Effector CD4-positive, alpha-beta T cell (primary cell): ENCODE data around the gene DNAAF1.
A peak's percentile ranks its signal among the peaks of the same experiment; 100 is the strongest.
"Not testable (repeated sequence)": the region's sequence is repeated elsewhere in the genome, so short reads cannot be mapped to it uniquely, and the experiment has no call there.

ENCODE experiments used
- DNase-seq: peaks from one replicate; pipeline ENCODE4 v3.0.0-alpha.2; 2020

The DNAAF1 gene

DNA sequence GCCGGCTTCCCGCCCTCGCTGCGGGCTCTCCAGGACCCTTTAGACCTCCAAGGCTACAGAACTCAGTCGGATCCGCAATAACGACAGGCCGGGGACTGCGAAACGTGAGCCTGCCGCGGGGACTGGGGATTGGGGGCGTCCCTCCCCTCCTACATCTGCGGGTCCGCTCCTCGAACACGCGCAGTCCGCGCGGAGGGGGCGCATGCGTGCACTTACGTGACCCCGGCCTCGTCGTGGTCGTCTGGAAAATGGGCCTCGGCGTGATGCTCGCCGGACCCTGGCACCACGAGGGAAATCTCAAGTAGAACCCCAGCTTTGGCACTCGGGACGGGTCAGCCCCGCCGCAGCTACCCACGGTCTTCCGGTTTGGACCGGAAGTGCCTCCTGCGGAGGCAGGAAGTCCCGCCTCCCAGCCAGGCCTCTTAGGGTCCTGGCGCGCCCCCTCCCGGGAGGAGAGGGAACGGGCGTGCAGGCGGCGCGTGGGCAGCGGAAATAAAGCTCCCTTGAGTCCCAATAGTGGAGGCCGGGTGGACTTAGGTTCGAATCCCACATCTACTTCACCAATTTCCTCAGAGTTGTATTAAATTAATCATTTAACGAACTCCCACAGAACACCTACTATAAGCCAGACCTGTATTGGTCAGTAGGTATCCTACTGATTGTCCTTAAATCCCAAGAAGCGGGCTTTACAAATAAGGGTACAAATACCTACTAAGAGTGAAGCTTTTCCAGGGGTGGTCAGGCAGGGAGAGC is 41.8 kb downstream of the DNAAF1 start, which contains the start of gene TAF1C:
Gene TAF1C, minus strand, starts transcription at position 373 of the 753 bp plus-strand sequence. CDS start 2,069 bp downstream, outside the sequence.
- peak; percentile 82 for DNase-seq

DNA sequence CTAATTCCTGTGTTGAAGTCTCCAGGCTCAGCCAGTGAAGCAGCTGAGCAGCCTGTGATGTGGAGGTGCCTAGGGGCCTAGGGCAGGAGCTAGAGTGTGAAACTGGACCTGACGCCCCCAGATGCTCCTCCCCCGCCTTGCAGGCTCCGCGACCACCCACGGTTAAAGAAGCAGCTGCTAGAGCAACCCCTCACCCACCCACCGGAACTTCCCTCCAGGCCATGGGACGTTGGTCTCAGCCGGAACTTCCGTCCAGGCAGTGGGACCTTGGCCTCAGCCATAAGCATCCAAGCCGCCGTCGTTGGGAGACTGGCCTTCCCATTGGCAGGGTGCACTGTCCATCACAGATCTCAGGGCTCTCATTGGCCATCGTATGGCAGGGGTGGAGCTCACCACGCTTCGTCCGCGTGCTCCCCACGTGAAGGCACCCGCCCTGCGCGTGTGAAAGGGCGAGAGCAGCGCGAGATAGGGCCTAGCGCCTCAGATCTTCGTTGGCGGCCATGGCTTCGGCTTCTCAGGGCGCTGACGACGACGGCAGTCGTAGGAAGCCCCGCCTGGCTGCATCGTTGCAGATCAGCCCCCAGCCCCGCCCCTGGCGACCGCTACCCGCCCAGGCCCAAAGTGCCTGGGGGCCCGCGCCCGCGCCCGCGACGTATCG is 45.8 kb downstream of the DNAAF1 start, which contains the start of gene ADAD2:
Gene ADAD2, plus strand, starts transcription at position 427 of the 658 bp plus-strand sequence. Its CDS starts 74 bp downstream, at position 501.
- DNase-seq = no peak

DNA sequence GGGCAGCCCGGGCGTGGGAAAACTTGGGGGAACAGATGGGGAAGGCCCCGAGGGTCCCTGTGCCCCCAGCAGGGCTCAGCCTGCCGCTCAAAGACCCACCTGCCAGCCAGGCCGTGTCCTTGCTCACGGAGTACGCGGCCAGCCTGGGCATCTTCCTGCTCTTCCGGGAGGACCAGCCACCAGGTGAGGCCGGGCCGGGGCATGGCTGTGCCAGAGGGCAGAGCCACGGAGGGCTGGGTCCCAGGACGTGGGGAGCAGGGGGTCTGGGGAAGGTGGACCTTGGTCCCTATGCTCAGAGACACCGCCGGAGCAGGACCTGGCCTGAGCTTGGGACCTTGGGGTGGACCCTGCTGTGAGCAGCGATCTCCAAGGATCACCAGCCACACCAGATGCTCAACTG is 46.4 kb downstream of the DNAAF1 start:
- no peak for DNase-seq

DNA sequence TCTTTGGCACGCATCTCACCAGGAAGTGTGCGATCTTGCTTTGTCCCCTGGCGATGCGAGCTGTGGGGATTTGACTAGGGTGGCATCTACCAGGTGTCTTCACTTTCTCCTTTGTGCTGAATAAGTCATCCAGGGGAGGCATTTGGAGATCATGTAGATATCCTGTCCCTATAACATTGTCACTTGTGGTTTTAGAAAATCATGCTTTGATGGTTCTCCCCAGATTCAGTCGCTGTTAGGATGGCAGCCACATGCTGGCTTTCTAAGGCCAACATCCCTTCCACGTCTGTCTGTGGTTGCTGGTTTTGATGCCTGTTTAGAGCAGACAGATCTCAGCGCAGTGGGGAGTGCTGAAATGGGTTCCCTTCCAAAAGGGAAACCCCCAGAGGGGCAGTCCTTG is 48.4 kb downstream of the DNAAF1 start:
- no peak for DNase-seq

DNA sequence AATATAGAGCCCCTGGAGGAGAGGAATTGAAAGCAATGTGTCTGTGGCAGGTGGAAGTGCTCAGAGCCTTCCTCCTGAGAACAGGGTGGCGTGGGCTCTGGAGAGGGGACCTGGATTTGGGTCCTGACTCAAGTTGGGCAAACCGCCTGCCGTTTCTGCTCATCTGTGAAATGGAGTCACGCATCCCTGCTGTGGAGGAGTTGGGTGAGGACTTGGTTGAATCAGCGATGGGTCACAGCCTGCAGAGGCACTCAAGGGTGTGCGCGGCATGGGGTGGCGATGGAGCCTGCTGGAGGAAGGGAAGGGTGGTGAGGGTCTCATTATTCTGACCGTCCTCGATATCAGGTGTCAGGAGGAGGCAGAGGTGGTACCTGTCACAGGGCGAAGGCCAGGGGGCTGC is 48.9 kb downstream of the DNAAF1 start:
- no peak for DNase-seq

DNA sequence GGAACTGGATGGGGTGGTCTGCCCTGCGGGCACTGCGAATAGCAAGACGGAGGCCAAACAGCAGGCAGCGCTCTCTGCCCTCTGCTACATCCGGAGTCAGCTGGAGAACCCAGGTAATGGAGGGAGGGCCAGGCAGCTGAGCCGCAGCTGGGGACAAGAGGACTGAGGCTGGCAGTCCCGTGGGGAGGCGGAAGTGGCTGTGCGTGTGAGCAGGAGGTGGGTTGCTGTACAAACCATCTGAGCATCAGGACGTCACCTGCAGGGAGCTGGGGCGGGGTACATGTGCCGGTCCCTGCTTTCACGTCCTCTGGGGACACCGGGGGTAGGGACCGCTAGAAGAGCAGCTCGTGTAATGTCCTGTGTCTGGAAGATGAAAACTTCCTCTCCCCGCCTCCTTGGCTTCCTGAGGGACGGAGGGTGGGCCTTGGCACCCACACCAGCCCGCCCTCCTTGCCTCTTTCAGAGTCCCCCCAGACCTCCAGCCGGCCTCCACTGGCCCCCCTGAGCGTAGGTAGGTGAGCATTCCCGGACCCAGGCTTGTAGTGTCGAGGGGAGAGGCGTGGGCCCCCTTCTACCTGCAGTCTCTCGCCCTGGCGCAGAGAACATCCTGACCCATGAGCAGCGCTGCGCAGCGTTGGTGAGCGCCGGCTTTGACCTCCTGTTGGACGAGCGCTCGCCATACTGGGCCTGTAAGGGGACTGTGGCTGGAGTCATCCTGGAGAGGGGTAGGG is 49.5 kb downstream of the DNAAF1 start:
- no peak for DNase-seq

DNA sequence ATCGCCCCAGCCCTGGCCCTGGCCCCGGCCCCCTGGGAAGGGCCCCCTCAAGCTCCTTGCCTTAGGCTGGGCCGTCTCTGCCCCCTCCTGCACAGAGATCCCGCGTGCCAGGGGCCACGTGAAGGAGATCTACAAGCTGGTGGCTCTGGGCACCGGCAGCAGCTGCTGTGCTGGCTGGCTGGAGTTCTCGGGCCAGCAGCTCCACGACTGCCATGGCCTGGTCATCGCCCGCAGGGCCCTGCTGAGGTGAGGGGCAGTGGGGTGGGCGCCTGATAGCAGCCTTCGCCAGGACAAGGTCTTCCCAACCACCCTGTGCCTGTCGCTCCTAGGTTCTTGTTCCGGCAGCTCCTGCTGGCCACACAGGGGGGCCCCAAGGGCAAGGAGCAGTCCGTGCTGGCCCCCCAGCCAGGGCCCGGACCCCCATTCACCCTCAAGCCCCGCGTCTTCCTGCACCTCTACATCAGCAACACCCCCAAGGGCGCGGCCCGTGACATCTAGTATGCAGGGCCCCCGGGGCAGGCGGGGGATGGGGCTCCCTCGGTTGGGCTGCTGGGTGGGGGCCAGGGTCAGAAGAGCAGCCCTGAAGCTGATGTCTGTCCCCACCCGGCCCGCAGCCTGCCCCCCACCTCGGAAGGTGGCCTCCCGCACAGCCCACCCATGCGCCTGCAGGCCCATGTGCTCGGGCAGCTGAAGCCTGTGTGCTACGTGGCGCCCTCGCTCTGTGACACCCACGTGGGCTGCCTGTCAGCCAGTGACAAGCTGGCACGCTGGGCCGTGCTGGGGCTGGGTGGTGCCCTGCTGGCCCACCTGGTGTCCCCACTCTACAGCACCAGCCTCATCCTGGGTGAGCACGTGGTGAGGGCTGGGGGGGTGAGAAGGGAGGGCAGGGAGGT is 50.3 kb downstream of the DNAAF1 start:
- no peak for DNase-seq

DNA sequence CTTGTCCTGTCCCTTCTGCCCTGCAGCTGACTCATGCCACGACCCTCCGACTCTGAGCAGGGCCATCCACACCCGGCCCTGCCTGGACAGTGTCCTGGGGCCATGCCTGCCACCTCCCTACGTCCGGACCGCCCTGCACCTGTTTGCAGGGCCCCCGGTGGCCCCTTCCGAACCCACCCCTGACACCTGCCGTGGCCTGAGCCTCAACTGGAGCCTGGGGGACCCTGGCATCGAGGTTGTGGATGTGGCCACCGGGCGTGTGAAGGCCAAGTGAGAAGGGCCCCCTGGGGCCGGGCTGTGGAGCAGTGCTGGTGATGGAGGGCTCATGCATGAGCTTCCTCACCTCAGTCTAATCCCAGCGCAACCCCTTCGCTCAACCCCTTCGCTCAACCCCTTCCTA is 51.0 kb downstream of the DNAAF1 start:
- no peak for DNase-seq

DNA sequence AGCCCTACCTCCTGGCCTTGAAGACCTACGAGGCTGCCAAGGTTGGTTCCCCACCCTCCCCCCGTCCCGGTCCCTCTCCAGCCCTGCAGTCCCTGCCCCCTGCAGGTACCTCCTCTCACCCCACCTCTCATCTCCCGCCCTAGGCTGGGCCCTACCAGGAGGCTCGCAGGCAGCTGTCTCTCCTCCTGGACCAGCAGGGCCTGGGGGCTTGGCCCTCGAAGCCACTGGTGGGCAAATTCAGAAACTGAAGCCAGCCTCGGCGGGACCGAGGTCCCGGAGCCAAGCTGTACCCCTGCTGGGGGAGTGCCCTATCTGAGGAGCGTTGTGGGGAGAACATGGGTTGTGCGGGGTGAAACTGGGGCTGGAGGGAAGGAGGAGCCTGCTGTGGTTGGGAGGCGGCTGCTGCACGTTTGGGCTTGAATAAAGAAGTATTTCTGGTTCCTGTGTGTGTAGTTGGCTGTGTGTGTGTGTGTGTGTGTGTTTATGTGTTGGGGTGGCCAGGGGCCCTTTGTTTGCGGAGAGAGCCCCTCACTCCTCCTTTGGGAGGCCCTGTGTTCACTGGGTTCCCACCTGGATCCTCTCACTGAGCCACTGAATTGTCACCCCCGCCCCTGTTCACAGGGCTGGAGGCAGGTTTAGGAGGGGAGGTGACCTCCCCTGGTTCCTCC is 51.8 kb downstream of the DNAAF1 start:
- DNase-seq = no peak

DNA sequence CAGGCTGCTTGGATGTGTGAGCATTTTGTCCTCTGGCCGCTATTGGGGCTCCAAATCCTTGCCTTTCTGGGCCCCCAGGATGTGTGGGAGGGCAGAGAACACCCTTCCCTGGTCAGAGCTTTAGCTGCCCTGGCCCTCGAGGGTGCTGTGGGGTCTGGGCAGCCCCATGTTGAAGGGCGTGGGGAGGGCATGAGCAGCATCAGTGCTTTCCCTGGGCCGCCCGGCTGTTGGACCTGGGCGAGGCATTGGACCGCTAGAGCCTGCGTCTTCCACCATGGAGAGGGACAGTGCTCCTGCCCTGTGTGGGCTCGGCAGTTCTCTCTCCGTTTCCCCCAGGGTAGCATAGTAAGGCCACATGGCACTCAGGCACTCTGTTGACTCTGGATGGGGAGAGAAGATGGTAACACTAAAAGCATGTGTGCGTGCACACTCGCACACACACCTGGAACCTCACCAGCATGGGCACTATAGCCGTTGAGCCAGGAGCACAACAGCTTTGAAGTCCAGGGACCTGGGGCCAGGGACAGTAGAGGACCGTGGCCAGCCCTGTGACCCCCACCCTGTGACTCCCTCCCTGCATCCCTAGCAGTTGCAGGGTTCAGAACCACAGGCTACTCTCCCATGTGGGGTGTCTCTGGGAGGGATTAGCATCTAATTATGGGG is 52.5 kb downstream of the DNAAF1 start:
- no peak for DNase-seq

DNA sequence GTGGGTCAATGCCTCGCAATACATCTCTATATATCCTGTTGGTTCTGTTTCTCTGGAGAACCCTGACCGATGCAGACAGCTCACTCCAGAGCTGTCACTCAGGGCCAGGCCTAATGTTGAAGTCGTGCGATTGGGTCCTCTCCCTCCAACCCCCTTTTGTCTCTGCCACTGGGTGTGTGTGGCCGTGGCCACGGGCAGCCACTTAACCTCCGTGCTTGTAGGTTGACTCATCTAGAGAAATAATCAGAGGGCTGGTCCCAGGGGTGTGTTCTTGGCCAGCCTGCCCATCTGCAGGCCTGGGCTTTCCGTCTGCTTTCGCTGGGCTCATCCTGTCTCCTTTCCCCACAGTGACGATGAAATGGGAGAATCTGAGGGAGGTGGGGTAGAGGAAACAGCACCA is 53.3 kb downstream of the DNAAF1 start:
- DNase-seq = no peak

DNA sequence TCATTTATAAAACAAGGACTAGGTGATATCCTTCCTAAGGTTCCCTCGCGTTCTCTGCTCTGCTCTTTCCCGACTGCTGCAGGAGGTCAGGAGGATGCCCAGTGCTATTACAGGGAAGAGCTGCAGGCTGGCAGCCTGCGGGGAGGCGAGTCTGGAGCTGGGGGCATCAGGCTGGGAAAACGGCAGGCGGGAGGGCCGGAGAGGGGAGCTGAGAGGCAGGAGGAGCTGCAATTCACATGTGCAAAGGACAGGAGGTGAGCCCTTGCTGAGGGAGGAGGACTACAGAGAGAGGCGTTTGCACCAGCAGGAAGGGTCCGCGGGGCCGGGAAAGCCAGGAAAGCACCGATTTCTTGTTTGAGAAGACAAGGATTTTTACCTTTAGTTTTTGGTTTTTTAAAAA is 54.0 kb downstream of the DNAAF1 start:
- DNase-seq = no peak

DNA sequence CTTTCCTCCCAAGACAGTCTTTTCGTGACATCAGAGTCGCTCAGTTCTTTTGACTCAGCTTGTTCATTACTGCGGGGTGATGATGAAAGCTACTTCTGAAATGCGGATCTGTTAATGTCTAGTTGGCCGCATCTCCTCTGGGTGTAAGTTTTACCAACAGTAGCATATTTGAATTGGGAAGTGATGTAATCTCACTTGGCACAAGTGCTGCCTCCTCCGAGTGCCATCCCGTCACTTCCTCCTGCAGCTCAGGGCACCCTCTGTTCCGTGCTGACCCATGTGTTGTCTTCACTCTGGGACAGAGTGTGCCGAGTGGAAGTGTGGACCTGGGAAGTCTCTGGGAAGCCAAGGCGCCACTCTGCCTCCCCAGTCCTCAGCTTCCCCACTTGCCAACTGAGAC is 54.8 kb downstream of the DNAAF1 start:
- DNase-seq = no peak

DNA sequence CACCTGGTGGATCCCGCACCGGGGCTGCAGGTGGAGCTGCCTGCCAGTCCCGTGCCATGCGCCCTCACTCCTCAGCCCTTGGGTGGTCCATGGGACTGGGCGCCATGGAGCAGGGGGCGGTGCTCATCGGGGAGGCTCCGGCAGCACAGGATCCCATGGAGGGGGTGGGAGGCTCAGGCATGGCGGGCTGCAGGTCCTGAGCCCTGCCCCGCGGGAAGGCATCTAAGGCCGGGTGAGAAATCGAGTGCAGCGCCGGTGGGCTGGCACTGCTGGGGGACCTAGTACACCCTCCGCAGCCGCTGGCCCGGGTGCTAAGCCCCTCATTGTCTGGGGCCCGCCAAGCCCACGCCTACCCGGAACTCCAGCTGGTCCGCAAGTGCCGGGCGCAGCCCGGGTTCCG is 59.4 kb downstream of the DNAAF1 start:
- not testable (repeated sequence) for DNase-seq

DNA sequence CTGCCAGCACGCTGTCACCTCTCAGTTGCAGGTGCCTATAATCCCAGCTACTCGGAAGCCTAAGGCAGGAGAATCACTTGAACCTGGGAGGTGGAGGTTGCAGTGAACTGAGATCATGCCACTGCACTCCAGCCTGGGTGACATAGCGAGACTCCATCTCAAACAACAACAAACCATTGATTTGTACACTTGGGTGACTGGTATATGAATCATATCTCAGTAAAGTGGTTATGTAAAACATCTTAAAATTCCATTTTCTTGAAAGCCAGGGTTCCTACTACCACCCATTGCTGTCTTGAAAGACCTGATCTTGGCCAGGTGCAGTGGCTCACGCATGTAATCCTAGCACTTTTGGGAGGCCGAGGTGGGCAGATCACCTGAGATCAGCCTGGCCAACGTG is 60.0 kb downstream of the DNAAF1 start:
- DNase-seq = not testable (repeated sequence)

DNA sequence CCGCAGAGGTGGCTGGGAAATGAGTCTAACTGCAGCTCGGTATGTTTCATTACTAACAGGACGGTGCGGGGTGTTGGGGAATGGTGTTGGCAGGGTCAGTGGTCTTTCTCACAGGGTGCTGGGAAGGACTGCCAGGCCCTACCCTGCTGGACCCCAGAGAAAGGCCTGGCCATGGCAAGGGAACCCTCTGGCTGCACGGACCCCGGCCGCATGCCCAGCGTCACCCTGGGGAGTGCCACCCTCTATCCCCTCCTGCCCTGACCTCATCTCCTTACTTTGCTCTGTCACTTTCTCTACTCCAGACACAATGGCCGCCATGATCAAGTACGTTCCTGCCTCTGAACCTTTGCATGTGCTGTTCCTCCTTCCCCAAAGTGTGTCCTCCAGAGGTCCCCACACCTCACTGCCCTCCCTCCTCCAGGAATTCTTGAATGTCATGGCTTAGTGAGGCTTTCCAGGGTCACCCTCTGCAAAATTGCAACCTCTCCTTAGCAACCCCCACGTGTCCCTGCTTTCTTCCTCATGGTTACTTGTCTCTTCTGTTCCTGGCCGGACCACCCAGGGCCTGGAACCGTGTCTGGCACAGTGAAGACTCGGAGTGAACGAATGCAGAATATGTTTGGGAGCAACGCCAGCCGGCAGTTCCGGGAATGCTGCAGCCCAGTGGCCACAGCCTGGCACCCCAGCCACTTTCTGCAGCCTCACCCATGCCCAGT is 61.0 kb downstream of the DNAAF1 start:
- no peak for DNase-seq

DNA sequence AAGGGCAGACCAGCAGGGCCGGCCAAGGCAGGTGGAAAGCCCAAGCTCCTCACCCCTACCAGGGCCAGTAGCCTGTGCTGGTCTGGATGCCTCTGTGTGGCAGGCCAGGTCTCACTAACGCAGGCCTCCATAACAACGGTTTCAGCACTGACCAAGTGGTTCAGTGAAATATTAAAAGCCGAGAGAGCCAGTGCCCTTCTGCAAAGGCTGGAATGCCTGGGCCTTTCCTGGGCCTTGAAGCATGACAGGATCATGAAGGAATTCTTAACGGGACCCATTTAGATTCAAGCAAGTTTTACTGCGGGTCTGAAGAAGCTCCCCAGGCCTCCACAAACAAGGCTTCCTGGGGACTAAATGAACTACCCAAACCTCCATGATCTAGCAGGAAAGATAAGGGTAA is 62.1 kb downstream of the DNAAF1 start:
- no peak for DNase-seq

DNA sequence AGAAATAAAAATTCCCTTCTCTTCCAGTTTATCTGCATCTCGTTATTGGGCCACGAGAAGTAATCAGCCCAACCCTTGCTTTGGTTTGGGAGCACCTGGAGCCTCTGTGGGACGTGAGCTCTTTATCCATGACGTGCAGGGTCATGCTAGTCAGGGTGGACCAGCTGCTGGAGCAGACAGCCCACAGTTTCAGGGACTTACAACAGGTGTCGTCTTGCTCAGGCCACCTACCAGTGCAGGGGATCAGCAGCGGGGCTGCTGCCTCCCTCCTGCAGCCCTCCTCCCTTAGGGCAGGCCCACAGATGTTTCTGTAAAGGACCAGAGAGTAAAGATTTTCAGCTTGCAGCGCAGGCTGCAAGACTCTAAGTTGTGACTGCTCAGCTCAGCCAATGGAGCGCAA is 62.8 kb downstream of the DNAAF1 start:
- no peak for DNase-seq

DNA sequence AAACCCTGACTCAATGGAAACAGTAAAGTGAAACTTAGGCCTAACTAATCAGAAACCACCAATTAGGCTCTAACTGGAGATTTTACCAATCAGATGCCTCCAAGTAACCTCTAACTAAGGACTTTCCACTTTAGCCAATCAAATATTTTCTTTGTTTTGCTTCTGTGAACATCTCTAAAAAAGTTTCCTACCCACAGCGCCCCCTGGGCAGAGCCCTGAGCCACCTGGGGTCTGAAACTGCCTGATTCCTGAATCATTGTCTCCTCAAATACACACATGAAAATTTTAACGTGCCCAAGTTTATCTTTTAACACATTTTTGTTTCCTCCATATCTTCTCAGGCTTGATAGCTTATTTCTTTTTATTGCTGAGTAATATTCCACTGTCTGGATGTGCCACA is 64.9 kb downstream of the DNAAF1 start:
- DNase-seq = no peak

DNA sequence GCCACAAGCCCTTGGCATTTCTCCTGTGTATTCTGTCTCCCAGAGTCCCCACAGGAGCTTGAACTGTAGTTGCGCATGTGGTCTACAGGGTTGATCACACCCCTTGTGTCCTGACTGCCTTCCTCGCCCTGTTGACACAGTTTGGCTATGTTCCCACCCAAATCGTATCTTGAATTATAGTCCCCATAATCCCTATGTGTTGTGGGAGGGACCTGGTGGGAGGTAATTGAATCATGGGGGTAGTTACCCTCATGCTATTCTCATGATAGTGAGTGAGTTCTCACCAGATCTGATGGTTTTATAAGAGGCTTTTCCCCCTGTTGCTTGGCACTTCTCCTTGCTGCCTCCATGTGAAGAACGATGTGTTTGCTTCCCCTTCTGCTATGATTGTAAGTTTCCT is 67.0 kb downstream of the DNAAF1 start:
- DNase-seq = no peak

DNA sequence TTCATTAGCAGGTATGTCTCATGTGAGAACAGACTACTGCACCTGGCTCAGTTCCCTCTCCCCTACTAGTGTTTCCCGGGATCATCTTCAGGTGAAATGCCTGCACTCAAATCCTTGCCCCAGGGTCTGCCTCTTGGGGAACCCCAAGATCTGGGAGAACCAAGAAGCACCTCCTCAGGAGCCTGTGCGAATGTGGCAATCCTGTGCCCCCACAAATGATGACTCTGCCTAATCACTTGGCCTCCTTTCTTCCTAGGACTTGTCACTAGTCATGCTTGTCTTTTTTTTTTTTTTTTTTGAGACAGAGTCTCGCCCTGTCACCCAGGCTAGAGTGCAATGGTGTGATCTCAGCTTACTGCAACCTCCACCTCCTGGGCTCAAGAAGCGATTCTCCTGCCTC is 67.5 kb downstream of the DNAAF1 start:
- no peak for DNase-seq
